Hippocampal formation (tissue), 2 donors: Measurements from ENCODE around the gene OGG1.
A peak's percentile ranks its signal among the peaks of the same experiment; 100 is the strongest.

Source experiments
- DNase-seq, 2 donors: peaks; one replicate each; lab custom pipeline; 2025; lab: John Stamatoyannopoulos, UW

The OGG1 gene

DNA sequence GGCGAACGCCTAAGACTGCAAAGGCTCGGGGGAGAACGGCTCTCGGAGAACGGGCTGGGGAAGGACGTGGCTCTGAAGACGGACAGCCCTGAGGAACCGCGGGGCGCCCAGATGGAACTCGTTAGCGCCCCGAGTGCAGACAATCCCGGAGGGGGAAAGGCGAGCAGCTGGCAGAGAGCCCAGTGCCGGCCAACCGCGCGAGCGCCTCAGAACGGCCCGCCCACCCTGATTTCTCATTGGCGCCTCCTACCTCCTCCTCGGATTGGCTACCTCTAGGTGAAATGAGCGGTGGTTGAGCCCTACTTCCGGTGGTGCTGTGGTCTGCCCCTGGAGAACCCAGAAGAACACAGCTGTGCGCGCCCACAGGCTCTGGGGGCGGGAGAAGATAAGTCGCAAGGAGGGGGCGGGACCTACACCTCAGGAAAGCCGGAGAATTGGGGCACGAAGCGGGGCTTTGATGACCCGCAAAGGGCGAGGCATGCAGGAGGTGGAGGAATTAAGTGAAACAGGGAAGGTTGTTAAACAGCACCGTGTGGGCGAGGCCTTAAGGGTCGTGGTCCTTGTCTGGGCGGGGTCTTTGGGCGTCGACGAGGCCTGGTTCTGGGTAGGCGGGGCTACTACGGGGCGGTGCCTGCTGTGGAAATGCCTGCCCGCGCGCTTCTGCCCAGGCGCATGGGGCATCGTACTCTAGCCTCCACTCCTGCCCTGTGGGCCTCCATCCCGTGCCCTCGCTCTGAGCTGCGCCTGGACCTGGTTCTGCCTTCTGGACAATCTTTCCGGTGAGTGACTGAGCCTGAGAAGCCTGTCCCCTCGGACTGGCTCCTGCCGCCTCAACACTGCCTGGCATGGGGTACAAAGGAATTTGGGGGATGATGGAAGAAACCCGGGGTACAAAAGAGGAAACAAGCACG, at the start of gene OGG1:
OGG1 (plus strand) TSS at position 308 of the 911 bp plus-strand sequence; CDS start at position 643, 335 bp downstream.
- DNase-seq = peak; percentile 94 to 97

DNA sequence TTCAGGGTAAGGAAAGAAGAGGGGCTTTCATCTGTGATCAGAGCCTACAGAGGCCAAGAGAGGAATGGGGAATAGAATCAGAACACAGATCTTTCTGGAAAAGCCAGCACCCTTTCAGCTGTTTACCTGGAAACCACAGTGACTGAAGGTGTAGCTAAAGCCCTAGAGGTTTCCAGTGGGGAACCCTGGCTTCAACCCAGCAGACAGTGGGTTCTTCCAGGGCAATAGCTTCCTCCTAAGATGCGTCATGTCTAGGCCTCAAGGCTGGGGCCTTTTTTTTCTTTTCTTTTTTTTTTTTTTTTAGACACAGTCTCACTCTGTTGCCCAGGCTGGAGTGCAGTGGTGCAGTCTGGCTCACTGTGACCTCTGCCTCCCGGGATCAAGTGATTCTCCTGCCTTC, 49.2 kb upstream of the OGG1 start:
- no peak for DNase-seq

DNA sequence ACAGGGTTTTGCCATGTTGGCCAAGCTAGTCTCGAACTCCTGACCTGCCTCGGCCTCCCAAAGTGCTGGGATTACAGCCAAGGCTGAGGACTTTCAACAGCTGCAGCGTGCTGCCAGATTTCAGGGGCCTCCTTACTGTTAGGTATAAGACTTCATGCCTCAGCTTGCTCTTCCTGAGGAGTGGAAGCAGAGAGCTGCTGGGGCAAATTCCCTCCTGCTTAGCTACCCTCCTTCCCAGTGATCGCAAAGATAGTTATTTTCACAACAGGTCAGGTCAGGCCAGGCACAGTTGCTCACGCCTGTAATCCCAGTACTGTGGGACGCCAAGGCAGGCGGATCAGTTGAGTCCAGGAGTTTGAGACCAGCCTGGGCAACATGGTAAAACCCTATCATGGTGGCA, 48.7 kb upstream of the OGG1 start:
- DNase-seq = no peak

DNA sequence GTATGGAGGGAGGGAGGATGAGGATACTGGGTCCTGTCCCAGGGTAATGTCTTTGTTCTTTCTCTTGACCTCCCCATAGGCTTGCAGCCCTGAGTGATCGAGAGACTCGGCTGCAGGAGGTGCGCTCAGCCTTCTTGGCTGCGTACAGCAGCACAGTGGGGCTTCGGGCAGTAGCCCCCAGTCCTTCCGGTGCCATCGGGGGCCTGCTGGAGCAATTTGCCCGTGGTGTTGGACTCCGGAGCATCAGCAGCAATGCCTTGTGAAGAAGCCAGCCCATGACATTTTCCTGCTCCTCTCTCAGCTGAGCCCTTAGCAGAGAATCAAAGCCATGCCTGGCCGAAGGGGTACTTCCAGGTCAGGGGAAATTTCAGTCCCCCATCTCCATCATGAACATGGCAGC, 48.0 kb upstream of the OGG1 start:
- no peak for DNase-seq

DNA sequence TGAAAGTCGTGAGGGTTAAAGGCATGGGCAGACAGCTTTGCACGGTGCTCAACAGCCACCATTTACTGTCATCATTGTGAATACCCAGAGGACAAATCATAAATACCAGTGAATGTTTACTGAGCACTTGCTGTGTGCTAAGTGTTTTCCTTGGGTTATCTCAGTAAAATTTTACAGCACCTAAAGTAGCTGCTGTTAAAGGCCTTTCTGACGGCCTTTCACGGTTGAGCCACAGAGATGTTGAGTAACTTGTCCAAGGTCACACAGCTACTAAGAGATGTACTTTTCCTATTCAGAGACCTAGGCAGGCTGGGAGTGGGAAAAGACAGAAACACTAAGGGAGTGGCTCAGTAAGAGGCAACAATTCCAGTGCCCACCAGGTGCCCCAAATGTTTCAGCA, 46.5 kb upstream of the OGG1 start:
- DNase-seq = no peak

DNA sequence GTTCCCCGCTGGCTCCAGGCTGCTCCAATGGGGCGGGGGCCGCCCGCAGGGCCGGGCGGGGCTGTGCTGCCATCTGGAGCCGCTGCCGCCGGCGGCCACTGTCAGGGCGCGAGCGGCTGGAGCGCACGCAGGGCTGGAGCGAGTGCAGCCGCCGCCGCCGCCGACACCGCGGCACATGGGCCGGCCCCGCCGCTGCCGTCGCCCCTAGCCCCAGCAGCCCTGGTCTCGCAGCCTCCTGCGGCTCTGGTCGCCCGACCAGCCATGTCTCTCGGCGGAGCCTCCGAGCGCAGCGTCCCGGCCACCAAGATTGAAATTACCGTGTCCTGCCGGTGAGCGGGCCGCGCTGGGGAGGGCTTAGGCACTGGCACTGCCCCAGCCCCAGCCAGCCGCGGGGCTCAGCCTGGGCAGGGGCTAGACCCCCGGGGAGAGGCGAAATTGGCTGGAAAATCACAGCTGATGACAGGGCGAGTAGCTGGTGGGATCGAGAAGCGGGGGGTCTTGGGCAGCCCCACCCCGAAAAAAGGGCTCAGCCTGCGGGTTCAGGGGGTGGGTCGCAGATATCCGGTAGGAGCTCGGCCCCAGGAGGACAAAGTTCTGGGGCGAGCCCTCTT, 45.9 kb upstream of the OGG1 start, which contains the start of gene CPNE9:
CPNE9 (plus strand) TSS at position 98 of the 611 bp plus-strand sequence; CDS start at position 262, 164 bp downstream.
- no peak for DNase-seq

DNA sequence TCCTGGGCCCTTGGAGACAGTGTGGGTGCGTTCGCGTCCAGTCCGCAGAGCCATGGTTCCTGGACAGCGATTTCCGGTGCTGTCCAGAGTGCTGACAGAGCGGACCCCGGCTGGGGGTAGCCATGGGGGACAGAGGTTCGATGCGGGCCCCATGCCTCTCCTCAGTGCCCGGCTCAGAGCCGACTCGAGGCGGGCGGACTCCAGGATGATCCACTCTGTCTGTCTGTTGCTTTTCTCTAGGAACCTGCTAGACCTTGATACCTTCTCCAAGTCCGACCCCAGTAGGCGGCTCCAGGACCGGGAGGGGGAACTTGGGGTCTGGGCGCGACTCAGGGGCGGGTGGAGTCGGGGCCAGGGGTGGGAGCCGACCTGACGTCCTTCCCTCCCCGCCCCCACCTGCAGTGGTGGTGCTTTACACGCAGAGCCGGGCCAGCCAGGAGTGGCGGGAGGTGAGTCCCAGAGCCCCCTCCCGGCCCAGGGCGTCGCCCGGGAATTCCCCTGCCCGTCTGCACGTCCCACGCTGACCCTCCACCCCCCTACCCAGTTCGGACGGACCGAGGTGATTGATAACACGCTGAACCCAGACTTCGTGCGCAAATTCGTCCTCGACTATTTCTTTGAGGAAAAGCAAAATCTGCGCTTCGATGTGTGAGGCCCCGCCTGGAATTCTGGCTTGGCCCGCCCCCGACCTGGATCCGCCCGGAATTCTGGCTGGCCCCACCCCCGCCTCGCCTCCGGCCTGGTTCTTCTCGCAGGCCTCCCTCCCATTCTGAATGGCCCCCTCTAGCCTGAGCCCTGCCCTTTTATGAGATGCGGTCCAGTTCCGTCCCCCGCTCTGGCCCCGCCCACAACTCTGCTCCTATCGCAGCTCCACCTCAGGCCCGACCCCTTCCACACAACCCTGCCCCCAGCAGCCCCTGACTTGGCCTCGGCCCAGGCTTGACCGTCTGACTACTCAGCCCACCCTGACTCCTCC, 45.1 kb upstream of the OGG1 start:
- DNase-seq = no peak

DNA sequence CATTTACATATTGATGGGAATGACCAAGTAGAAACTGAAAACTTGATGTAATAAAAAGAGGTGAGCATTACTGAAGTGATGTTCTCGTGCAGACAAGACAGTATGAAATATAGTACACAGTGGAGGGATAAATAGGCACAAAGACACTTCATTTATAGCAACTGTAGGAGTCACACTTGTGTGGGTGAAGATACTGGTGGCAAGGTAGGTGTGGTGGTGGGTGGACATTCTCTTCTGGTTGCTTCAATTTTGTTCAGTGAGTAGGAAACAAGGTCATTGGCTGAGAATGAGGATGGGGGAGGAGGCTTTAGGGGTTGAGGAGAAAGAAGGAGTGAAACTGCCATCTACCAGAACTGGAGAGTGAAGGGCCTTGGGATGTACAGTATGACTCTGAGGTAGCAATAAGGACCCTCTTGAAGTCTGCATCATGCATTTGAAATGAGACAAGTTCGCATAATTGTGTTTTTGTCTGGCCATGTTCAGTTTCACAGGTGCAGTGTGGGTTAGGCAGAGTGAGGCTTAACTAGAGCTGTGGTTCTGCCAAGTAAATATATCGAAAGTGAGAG, 39.5 kb upstream of the OGG1 start:
- no peak for DNase-seq

DNA sequence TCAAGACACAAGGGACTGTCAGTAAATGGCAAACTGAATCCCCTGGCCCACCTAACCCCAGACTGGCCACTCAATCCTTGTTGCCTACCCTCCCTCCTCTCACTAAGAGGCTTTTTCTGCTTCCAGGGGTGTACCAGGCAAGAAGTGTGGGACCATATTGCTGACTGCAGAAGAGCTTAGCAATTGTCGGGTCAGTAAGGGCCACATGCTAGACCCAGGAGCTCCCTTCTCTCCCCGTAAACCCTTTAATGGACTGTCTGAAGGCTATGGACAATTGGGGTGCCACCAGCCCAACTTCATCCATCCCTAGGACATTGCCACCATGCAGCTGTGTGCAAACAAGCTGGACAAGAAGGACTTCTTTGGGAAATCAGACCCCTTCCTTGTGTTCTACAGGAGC, 37.3 kb upstream of the OGG1 start:
- no peak for DNase-seq

DNA sequence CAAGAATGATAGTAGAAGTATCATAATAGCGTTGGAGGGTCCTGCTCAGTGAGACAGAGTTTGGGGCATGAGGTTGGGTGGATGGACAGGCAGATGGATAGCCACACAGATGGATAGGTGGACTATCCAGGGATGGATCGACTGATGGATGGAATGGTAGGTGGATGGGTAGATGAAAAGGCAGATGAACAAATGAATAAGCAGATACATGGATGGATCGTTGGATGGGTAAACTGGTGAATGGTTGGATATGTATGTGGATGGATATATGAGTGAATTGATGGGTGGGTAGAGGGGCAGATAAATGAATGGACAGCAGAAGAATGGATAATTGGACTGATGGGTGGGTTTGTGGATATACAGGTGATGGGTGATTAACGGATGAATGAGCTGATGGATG, 36.6 kb upstream of the OGG1 start:
- DNase-seq = no peak

DNA sequence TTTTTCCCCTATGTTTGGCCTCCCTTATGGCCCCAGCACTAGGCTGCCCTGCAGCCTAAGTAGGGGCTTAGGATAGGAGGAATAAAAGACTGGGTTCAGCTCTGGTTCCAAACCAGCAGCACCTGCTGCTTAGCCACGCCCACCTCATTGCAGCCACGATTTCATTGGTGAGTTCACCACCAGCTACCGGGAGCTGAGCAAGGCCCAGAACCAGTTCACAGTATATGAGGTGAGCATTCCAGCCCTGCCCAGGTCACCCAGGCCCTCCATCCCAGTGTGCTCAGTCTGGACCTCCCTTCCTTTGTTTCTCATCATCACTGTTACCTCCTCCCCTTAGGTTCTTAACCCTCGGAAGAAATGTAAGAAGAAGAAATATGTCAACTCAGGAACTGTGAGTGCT, 34.6 kb upstream of the OGG1 start:
- DNase-seq = no peak

DNA sequence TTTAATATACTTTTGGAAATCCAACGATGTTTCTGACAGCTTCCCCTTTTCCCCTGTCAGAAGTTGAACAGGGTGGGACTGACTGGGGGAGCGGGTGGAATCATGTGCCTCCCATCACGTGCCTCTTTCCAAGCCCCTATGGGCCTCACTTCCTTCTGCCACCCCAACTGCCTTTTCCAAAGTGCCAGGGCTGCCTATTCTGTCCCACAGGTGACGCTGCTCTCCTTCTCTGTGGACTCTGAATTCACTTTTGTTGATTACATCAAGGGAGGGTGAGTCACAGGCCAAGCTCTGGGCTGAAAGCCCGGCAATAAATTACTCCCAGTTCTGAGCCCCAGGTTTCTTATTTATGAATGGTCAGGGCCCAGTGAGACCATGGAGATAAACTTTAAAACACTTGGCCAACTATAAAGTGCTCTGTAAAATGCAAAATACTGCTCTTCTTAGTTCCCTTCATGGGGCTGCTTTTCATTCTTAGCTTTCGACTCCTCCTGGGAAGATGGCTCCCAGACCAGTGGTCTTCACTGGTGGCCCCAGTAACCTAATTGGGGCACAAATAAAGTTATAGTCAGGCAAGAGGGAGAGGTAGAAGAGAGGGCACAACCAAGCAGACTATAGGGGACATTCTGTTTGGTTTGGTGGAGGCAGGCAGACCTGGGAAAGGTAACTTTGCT, 33.9 kb upstream of the OGG1 start:
- DNase-seq = peak; percentile 37 to 64

DNA sequence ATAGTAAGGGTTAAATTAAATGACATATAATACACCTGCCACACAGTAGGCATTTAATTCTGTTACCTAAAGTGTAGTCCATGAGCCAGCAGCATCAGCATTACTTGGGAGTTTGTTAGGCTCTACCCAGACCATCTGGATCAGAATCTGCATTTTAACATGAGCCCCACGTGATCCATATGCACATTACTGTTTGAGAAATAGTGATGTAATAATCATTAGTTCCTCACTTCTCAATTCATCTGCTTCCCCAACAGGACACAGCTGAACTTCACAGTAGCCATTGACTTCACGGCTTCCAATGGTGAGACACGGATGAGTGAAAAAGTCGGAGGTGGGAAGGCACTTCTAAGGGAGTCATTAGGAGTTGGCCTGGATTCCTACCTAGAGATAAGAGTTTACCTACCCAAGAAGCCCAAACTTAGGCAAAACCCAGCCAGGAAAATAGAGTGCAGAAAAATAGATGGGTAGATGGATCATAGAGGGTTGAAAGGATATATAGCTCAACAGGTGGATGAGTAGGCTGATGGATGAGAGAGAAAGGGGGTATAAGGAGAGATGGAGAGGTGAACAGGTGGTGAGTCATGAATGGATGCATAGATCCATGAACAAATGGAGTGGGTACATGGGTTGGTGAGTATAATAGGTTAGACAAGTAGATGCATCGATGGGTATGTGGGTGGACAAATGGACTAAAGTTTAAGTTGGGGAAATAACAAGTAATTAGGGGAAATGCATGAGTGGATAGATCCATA, 32.8 kb upstream of the OGG1 start:
- DNase-seq = no peak

DNA sequence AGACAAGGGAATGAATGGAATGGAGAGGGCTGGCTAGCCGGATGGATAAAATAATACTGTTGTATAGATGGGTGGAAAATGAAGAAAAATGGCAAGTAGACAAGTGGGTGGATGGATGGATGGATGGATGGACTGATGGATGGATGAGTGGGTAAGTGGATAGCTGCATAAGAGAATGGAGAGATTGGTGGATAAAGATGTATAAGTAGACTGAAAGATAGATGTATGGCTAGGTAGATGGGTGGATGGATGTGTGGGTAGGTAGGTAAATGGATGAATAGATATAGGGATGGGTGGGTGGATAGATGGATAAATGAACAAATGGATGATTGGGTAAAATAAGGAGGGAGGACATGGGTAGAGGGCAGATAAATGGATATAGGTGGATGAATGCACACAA, 32.2 kb upstream of the OGG1 start:
- no peak for DNase-seq

DNA sequence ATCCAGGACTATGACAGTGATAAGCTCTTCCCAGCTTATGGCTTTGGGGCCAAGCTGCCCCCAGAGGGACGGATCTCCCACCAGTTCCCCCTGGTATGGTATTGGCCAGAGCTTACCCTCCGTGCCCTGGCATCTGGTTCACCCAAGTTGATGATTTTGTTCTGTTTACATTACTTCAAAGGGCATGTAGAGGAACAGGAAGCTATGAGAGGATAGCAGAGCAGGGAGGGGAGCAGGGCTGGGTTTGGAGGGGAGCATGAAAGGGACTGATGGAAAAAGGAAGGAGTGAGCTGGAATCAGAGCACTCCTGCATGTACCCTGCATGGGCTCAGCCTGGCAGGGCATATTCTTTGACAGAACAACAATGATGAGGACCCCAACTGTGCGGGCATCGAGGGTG, 31.6 kb upstream of the OGG1 start:
- no peak for DNase-seq

DNA sequence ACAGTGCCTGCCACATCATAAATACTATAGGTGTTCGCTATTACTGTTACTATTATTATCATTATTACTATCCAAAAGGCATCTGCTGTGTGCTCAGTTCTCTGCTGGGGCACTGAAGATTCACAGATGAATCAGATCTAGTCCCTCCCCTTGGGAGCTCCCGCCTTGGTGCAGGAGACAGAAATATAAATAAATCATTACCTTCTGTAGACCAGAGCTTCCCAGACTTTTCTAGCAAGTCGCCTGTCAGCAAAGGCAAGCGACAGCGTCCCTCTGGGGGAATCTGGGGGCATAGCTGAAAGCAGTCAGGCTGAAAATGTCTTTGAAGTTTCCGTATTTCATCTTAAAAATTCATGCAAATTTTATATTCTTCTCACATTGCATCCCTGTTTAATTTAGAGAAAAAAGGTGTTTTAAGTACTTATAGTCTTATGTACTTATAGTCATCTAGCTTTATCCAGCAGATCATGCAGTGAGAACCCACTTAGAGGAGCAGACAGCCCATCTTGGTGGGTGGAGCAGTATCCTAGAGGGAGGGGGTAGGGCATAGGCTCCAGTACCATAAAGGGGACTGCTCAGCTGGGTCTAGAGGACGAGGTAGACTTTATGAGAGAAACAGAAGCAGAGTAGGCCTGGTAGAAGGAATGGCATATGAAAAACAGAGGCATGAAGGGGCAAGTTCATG, 28.6 kb upstream of the OGG1 start:
- DNase-seq = no peak

DNA sequence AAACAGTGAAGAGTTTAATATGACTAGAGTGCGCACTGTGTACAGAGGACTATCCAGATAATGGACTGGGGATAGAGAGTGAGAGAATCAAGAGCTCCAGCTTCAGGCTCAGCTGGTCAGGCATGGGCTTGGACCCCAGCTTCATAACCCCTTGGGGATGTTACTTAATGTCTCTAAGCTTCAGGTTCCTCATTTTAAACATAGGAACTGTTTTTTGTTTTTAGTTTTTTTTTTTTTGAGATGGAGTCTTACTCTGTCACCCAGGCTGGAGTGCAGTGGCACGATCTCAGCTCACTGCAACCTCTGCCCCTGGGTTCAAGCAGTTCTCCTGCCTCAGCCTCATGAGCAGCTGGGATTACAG, 28.1 kb upstream of the OGG1 start:
- DNase-seq = no peak

DNA sequence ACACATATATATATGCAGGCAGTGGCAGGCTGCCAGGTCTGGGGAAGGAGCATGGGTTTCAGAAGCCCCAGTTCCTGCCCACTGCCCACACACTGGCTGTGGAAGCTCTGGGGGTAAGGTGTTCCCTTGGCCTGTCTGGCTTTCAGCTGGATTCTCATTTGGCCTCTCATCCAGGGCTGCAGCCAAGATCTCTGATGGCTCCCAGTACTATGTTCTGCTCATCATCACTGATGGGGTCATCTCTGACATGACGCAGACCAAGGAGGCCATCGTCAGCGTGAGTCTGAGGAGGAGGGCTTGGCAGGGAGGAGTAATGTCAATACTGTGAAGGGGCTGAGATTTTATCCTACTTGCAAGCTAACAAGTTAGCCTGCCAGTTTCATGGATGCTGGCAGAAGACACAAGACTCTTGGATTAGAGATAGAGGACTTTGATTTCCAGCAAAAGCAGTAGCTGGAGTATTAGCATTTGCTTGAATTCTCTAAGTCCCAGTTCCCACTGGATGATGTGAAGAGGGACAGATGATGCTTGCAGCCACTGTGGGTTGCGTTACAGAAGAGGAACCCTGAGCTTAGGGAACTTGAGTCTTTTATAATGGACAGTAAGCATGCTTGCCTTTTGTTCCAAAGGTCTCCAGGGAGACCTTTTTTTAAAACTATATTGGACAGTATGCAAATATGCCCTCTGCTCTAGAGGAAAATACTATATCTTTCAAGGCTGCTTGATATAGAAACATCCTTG, 23.8 kb upstream of the OGG1 start:
- no peak for DNase-seq

DNA sequence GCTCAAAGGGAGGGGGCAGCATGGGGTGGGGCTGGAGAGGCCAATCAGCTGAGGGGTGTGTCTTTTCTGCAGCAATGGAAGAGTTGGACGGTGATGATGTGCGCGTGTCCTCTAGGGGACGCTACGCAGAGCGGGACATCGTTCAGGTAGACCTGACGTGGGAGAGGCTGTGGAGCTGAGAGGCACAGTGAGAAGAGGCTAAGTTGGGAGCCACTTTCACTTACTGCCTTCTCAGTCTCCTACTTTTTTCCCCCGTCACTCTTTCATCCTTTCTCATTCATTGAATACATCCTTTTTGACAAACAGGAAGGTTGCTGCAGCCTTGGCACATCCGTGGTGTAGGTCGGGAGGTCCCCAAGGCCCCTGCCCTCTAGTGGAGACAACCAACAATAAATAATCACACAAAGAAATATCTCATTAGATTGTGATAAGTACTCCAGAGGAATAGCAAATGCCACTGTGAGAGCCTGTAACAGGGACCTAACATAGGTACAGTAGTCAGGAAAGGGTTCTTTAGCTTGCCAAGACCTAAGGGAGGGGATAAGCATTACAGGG, 22.6 kb upstream of the OGG1 start:
- DNase-seq = no peak
